ENCODE data around the gene SS18L1. TPM values are rescaled to one million over a fixed set of nuclear protein-coding genes. Genes with fewer than 3 reads are reported as not detected.
A peak's percentile ranks its signal among the peaks of the same experiment; 100 is the strongest.

SS18L1 gene
- total RNA-seq, 1 experiment from 2014 or later: 34.1 TPM

DNA sequence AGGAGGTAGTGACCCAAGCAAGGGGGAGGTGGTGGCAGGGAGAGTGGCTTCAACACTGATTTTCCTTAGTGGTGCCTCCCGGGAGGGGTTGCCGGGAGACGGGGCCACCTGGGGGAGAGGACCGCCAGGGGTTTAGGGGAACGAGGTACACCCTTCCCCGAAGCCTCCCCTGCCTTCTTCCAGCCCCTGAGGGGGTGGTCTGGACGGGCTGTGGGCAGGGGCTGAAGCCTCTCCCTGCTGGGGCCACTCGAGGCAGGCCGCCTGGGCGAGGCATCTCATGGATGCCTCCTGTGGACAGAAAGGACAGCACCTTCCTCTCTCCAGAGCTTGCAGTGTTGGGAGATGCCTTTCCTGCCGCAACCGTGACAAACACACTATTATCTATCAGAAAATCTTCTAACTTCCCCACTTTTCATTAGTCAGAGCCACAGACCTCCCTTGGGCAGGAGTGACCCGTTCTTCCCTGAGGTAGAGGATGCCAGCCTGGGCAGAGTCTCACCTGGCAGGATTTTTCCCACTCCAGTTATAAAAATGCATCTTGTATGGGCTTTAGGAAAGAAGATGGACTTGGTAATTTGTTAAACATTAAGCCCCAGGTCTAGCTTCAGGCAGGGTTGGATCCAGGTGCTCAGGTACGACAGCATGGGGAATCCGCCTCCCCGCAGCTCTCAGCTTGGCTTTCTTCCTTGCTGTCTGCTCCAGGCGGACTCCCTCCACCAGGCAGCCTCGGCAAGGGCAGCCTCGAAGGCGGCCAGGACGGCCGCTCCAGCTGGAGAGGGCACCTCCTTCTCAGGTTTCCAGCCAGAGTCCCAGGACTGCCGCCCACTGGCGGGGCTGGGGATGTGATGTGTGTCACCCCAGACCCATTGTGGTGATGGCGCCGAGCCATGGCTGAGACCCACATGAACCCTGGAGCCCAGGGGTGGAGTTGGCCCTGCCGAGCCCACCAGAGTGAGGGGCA is 65.5 kb downstream of the SS18L1 start:
- Mint-ChIP-seq H3K4me3 (no peak overlapping the region), H3K27ac (no peak overlapping the region), H3K27me3 (ENCODE audit: low read depth) (no peaks in the 10 kb centered on the region), H3K9me3 (no peaks in the 10 kb centered on the region), H3K4me1 (peaks cover 3% of the 10 kb centered on the region; the same call in 1 of the 2 replicates), H3K36me3 (no peaks in the 10 kb centered on the region)
- CTCF ChIA-PET: interaction anchor here (0.6 to 1.4 kb wide), 14 partner anchors 10 to 255 kb away, joined by 3 to 7 read pairs (median 3); partner anchors contain the start of genes ADRM1 and OSBPL2
- ATAC-seq (peak; percentile 83), DNase-seq (ENCODE audit: low spot score) (peak; percentile 78)
- POLR2A ChIA-PET: interaction anchor here (0.6 kb wide), 1 partner anchor 598 kb away, joined by 5 read pairs; no protein-coding TSS in a partner anchor
- TF ChIP-seq, protein P1, sequence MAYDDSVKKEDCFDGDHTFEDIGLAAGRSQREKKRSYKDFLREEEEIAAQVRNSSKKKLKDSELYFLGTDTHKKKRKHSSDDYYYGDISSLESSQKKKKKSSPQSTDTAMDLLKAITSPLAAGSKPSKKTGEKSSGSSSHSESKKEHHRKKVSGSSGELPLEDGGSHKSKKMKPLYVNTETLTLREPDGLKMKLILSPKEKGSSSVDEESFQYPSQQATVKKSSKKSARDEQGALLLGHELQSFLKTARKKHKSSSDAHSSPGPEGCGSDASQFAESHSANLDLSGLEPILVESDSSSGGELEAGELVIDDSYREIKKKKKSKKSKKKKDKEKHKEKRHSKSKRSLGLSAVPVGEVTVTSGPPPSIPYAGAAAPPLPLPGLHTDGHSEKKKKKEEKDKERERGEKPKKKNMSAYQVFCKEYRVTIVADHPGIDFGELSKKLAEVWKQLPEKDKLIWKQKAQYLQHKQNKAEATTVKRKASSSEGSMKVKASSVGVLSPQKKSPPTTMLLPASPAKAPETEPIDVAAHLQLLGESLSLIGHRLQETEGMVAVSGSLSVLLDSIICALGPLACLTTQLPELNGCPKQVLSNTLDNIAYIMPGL (CRISPR knock-in tag; IDR thresholded peaks at IDR 0.05): 0 out of 2 replicates have a peak, but pooled peaks have one; percentile 16
- TF ChIP-seq FOXJ3 (CRISPR knock-in tag; IDR thresholded peaks at IDR 0.05; ENCODE audit: borderline replicate concordance) (no peak), GTF2I (CRISPR knock-in tag; conservative IDR thresholded peaks at IDR 0.05) (0 out of 2 replicates have a peak, but pooled peaks have one; percentile 36)

DNA sequence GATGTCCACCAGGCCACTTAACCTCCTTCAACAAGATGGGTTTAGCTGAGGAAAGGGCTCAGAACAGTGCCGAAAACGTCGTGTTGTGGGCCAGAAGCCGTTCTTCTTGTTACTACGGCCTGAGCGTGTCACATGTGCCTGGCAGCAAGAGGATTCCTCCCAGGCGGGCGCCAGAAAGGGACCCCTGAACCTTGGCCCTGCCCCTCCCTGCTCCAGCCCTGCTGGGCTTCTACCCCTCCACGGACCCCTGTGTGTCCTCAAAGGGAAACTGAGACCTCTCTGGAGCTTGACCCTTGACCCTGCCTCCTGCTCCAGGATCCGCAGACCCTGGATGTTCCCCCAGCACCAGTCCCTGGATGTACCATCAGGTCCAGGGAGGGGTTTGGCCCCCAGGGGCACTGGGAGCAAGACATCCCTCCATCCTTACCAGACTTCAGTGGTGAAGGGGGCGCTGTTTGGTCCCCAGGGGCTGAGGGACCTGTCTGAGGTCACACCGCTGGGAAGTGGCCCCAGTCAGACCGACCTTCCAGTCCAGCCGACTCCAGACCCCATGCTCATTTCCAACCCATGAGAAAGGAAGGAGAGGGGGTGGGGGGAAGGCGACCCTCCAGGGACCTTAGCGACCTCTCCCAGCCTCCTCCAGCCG is 66.4 kb downstream of the SS18L1 start:
- CTCF ChIA-PET: interaction anchor here (0.7 to 1.4 kb wide), 9 partner anchors 9 to 186 kb away, joined by 3 to 4 read pairs (median 3); partner anchors contain the start of genes ADRM1 and OSBPL2
- no peak for TF ChIP-seq ZNF232 (CRISPR knock-in tag; IDR thresholded peaks at IDR 0.05)
- TF ChIP-seq SP1 (CRISPR knock-in tag; conservative IDR thresholded peaks at IDR 0.05): no peak
- TF ChIP-seq, protein P2, sequence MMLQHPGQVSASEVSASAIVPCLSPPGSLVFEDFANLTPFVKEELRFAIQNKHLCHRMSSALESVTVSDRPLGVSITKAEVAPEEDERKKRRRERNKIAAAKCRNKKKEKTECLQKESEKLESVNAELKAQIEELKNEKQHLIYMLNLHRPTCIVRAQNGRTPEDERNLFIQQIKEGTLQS (CRISPR knock-in tag; conservative IDR thresholded peaks at IDR 0.05): no peak
- TF ChIP-seq NR1H2 (CRISPR knock-in tag; IDR thresholded peaks at IDR 0.05): no peak
- no peak for TF ChIP-seq TEAD4 (CRISPR knock-in tag; IDR thresholded peaks at IDR 0.05)
- TF ChIP-seq, protein P3, sequence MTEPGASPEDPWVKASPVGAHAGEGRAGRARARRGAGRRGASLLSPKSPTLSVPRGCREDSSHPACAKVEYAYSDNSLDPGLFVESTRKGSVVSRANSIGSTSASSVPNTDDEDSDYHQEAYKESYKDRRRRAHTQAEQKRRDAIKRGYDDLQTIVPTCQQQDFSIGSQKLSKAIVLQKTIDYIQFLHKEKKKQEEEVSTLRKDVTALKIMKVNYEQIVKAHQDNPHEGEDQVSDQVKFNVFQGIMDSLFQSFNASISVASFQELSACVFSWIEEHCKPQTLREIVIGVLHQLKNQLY (CRISPR knock-in tag; IDR thresholded peaks at IDR 0.05): no peak
- TF ChIP-seq NFATC4 (CRISPR knock-in tag; IDR thresholded peaks at IDR 0.05): no peak
- TF ChIP-seq, protein P4, sequence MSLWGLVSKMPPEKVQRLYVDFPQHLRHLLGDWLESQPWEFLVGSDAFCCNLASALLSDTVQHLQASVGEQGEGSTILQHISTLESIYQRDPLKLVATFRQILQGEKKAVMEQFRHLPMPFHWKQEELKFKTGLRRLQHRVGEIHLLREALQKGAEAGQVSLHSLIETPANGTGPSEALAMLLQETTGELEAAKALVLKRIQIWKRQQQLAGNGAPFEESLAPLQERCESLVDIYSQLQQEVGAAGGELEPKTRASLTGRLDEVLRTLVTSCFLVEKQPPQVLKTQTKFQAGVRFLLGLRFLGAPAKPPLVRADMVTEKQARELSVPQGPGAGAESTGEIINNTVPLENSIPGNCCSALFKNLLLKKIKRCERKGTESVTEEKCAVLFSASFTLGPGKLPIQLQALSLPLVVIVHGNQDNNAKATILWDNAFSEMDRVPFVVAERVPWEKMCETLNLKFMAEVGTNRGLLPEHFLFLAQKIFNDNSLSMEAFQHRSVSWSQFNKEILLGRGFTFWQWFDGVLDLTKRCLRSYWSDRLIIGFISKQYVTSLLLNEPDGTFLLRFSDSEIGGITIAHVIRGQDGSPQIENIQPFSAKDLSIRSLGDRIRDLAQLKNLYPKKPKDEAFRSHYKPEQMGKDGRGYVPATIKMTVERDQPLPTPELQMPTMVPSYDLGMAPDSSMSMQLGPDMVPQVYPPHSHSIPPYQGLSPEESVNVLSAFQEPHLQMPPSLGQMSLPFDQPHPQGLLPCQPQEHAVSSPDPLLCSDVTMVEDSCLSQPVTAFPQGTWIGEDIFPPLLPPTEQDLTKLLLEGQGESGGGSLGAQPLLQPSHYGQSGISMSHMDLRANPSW (CRISPR knock-in tag; conservative IDR thresholded peaks at IDR 0.05; ENCODE audit: low read depth): no peak
- no peak for TF ChIP-seq PRRX2 (CRISPR knock-in tag; IDR thresholded peaks at IDR 0.05)
- TF ChIP-seq ATF1 (CRISPR knock-in tag; IDR thresholded peaks at IDR 0.05): no peak
- no peak for TF ChIP-seq NR3C1 (CRISPR knock-in tag; conservative IDR thresholded peaks at IDR 0.05; ENCODE audit: low read depth)
- TF ChIP-seq, protein P5, sequence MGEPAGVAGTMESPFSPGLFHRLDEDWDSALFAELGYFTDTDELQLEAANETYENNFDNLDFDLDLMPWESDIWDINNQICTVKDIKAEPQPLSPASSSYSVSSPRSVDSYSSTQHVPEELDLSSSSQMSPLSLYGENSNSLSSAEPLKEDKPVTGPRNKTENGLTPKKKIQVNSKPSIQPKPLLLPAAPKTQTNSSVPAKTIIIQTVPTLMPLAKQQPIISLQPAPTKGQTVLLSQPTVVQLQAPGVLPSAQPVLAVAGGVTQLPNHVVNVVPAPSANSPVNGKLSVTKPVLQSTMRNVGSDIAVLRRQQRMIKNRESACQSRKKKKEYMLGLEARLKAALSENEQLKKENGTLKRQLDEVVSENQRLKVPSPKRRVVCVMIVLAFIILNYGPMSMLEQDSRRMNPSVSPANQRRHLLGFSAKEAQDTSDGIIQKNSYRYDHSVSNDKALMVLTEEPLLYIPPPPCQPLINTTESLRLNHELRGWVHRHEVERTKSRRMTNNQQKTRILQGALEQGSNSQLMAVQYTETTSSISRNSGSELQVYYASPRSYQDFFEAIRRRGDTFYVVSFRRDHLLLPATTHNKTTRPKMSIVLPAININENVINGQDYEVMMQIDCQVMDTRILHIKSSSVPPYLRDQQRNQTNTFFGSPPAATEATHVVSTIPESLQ (CRISPR knock-in tag; IDR thresholded peaks at IDR 0.05): no peak
- TF ChIP-seq, protein P6, sequence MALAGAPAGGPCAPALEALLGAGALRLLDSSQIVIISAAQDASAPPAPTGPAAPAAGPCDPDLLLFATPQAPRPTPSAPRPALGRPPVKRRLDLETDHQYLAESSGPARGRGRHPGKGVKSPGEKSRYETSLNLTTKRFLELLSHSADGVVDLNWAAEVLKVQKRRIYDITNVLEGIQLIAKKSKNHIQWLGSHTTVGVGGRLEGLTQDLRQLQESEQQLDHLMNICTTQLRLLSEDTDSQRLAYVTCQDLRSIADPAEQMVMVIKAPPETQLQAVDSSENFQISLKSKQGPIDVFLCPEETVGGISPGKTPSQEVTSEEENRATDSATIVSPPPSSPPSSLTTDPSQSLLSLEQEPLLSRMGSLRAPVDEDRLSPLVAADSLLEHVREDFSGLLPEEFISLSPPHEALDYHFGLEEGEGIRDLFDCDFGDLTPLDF (CRISPR knock-in tag; IDR thresholded peaks at IDR 0.05): no peak
- TF ChIP-seq, protein P7, sequence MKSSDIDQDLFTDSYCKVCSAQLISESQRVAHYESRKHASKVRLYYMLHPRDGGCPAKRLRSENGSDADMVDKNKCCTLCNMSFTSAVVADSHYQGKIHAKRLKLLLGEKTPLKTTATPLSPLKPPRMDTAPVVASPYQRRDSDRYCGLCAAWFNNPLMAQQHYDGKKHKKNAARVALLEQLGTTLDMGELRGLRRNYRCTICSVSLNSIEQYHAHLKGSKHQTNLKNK (CRISPR knock-in tag; IDR thresholded peaks at IDR 0.05): no peak
- TF ChIP-seq ZNF671 (CRISPR knock-in tag; IDR thresholded peaks at IDR 0.05): no peak
- no peak for TF ChIP-seq ZNF219 (CRISPR knock-in tag; IDR thresholded peaks at IDR 0.05; ENCODE audit: borderline replicate concordance)

More for the DNA sequence above, 66.4 kb downstream of the SS18L1 start:
- Mint-ChIP-seq H3K36me3 (no peaks in the 10 kb centered on the region), H3K27ac (no peak overlapping the region), H3K4me3 (no peak overlapping the region), H3K4me1 (peaks cover 3% of the 10 kb centered on the region; the same call in 1 of the 2 replicates), H3K9me3 (no peaks in the 10 kb centered on the region), H3K27me3 (ENCODE audit: low read depth) (no peaks in the 10 kb centered on the region)
- no peak for ATAC-seq
- DNase-seq (ENCODE audit: low spot score): no peak
- POLR2A ChIA-PET: no interaction called here

Measured in WTC11 (cell line).